Breast epithelium (tissue), 4 donors: Measurements from ENCODE around the gene IFNK. TPM values are rescaled to one million over a fixed set of nuclear protein-coding genes. Genes with fewer than 3 reads are reported as not detected.
A peak's percentile ranks its signal among the peaks of the same experiment; 100 is the strongest.

Source experiments
- DNase-seq, 2 donors: peaks; one replicate each; pipeline ENCODE4 v3.0.0-alpha.2; 2019; ENCODE audit warnings: low spot score in 2 of 2
- H3K27ac ChIP-seq, 2 donors: fragments of 200-600 bp; sonication (generic) in 1 of 2; one replicate each; pipeline ENCODE4 v1.5.1; 2016 to 2019; ENCODE audit warnings: mild to moderate bottlenecking in 1 of 2
- H3K27me3 ChIP-seq, 2 donors: fragments of 200-600 bp; sonication (generic) in 1 of 2; one replicate each; pipeline versions ENCODE4 v1.5.1 to v1.6.0; 2017 to 2019; ENCODE audit warnings: control low read depth in 1 of 2, mild to moderate bottlenecking in 1 of 2
- H3K36me3 ChIP-seq: fragments of 200-600 bp; one replicate; pipeline ENCODE4 v1.5.1; 2019
- H3K4me1 ChIP-seq, 2 donors: fragments of 200-600 bp; sonication (generic); one replicate each; pipeline ENCODE4 v1.5.1; 2016 to 2019; ENCODE audit warnings: control low read depth in 1 of 2
- H3K4me3 ChIP-seq, 3 donors: fragments of 200-600 bp; sonication (generic); 1 replicate in 2 of 3; 2 replicates in 1 of 3; pipeline ENCODE4 v1.5.1; 2016 to 2019; ENCODE audit warnings: mild to moderate bottlenecking in 3 of 3, moderate library complexity in 2 of 3
- H3K9me3 ChIP-seq, 2 donors: fragments of 200-600 bp; sonication (generic) in 1 of 2; one replicate each; pipeline ENCODE4 v1.5.1; 2016 to 2019; ENCODE audit warnings: control low read depth in 1 of 2
- CTCF ChIP-seq, 3 donors: fragments of 450-650 bp; IDR thresholded peaks; one replicate each; pipeline ENCODE4 v1.5.1; 2016 to 2017; ENCODE audit warnings: antibody characterized with exemption in 3 of 3, mild to moderate bottlenecking in 3 of 3, moderate library complexity in 3 of 3
- POLR2A ChIP-seq: fragments of 450-650 bp; IDR thresholded peaks from one replicate; pipeline ENCODE4 v1.6.1; 2016; ENCODE audit warnings: antibody characterized with exemption, mild to moderate bottlenecking, moderate library complexity
- POLR2AphosphoS5 ChIP-seq, 3 donors: sonication (generic); formaldehyde crosslinking; IDR thresholded peaks; one replicate each; pipeline ENCODE4 v1.6.1; 2017; ENCODE audit warnings: antibody characterized with exemption in 3 of 3
- intact Hi-C: fragments of 100-400 bp; cut with DNase I; formaldehyde crosslinking; loops from one replicate; pipeline ENCODE4 v1.15.1; 2023; ENCODE audit warnings: low total_unique reads
- total RNA-seq, 3 donors: library from RNA; depleted of rRNA; stranded (reverse); fragments of >200 nt; gene quantifications; one replicate each; pipeline ENCODE4 v1.1.0, GENCODE V29; 2016

The IFNK gene
- total RNA-seq, 3 donors from 2014 or later: not detected

- peaks cover 3 to 30% of the 10 kb centered on the region in 2 donors for H3K4me1 ChIP-seq
Measured at GRCh38 chr9:27541740-27542139, 17.6 kb downstream of the IFNK start.

GRCh38 chr9:27542508-27542907, 18.4 kb downstream of the IFNK start:
- Histone ChIP-seq H3K4me1 (peaks cover 3 to 35% of the 10 kb centered on the region in 2 donors), H3K4me3 (no peak overlapping the region), H3K9me3 (no peaks in the 10 kb centered on the region), H3K27ac (peak overlapping the region in 1 of 2 donors; percentile 94), H3K27me3 (no peaks in the 10 kb centered on the region), H3K36me3 (no peaks in the 10 kb centered on the region)
- intact Hi-C loops: loop anchor here (10.0 kb wide), 1 partner anchor 208 kb away; no protein-coding TSS in a partner anchor
- peak in 1 of 2 donors; percentile 52 for DNase-seq
- TF ChIP-seq POLR2A (no peak), CTCF (IDR thresholded peaks at IDR 0.05) (no peak), POLR2AphosphoS5 (IDR thresholded peaks at IDR 0.05) (no peak)

More at GRCh38 chr9:27541740-27542139, 17.6 kb downstream of the IFNK start:
- Histone ChIP-seq H3K4me3 (no peak overlapping the region), H3K36me3 (no peaks in the 10 kb centered on the region), H3K27me3 (no peaks in the 10 kb centered on the region), H3K9me3 (no peaks in the 10 kb centered on the region), H3K27ac (peak overlapping the region in 1 of 2 donors; percentile 94)
- intact Hi-C loops: loop anchor here (10.0 kb wide), 1 partner anchor 207 kb away; no protein-coding TSS in a partner anchor
- DNase-seq: no peak
- TF ChIP-seq POLR2AphosphoS5 (IDR thresholded peaks at IDR 0.05) (no peak), CTCF (IDR thresholded peaks at IDR 0.05) (no peak), POLR2A (no peak)

GRCh38 chr9:27545471-27545870, 21.4 kb downstream of the IFNK start:
- Histone ChIP-seq H3K27ac (no peak overlapping the region), H3K36me3 (peaks cover 5% of the 10 kb centered on the region), H3K4me3 (no peak overlapping the region), H3K27me3 (no peaks in the 10 kb centered on the region), H3K9me3 (no peaks in the 10 kb centered on the region), H3K4me1 (peaks cover 0 to 24% of the 10 kb centered on the region in 2 donors)
- intact Hi-C loops: loop anchor here (10.0 kb wide), 1 partner anchor 211 kb away; no protein-coding TSS in a partner anchor
- TF ChIP-seq CTCF (IDR thresholded peaks at IDR 0.05): no peak
- no peak for TF ChIP-seq POLR2AphosphoS5 (IDR thresholded peaks at IDR 0.05)
- no peak for TF ChIP-seq POLR2A
- DNase-seq: no peak

- H3K9me3 ChIP-seq: no peaks in the 10 kb centered on the region
- no peaks in the 10 kb centered on the region for H3K27me3 ChIP-seq
- H3K27ac ChIP-seq: peak overlapping the region in 1 of 2 donors; percentile 30
- intact Hi-C loops: loop anchor here (10.0 kb wide), 1 partner anchor 213 kb away; no protein-coding TSS in a partner anchor
- H3K4me1 ChIP-seq: peaks cover 0 to 9% of the 10 kb centered on the region in 2 donors
- peaks cover 5% of the 10 kb centered on the region for H3K36me3 ChIP-seq
- TF ChIP-seq POLR2A: no peak
- peak in 2 of 3 donors; percentile 49 to 56 for TF ChIP-seq CTCF (IDR thresholded peaks at IDR 0.05)
- H3K4me3 ChIP-seq: no peak overlapping the region
- no peak for DNase-seq
Measured at GRCh38 chr9:27548055-27548741, 24.1 kb downstream of the IFNK start.

- TF ChIP-seq POLR2A: no peak
- no peak for TF ChIP-seq POLR2AphosphoS5 (IDR thresholded peaks at IDR 0.05)
- no peak for TF ChIP-seq CTCF (IDR thresholded peaks at IDR 0.05)
- intact Hi-C loops: loop anchor here (10.0 kb wide), 1 partner anchor 214 kb away; no protein-coding TSS in a partner anchor
- Histone ChIP-seq H3K9me3 (no peaks in the 10 kb centered on the region), H3K27ac (no peak overlapping the region), H3K4me3 (no peak overlapping the region), H3K4me1 (peaks cover 0 to 9% of the 10 kb centered on the region in 2 donors), H3K36me3 (peaks cover 5% of the 10 kb centered on the region), H3K27me3 (no peaks in the 10 kb centered on the region)
- DNase-seq: no peak
Measured at GRCh38 chr9:27549196-27549755, 25.2 kb downstream of the IFNK start.
